OCI-LY7 (cell line): ENCODE results near the gene KCTD21. TPM values are rescaled to one million over a fixed set of nuclear protein-coding genes. Genes with fewer than 3 reads are reported as not detected.

ENCODE experiments used
- BruUV-seq: library from RNA; stranded (reverse); fragments of 400-500 nt; replicated peaks from 2 replicates; lab custom pipeline; 2021; lab: Mats Ljungman, UMichigan
- CTCF ChIA-PET: fragments of 300-600 bp; sonication (Branson Sonifier 250); formaldehyde crosslinking; loops from one replicate; lab custom pipeline; 2022; ENCODE audit warnings: antibody characterized with exemption; ENCODE audit not compliant: unreplicated experiment; lab: Charles Lee
- POLR2A ChIA-PET: fragments of 300-600 bp; sonication (Branson Sonifier 250); formaldehyde crosslinking; loops from one replicate; lab custom pipeline; 2022; ENCODE audit warnings: antibody characterized with exemption; lab: Charles Lee
- DNase-seq: peaks from one replicate; pipeline ENCODE4 v3.0.0-alpha.2; 2015; ENCODE audit warnings: low spot score
- H2AFZ ChIP-seq: fragments of 200-600 bp; sonication (generic), shearing (Covaris generic); 2 replicates; pipeline ENCODE4 v1.6.1; 2014; ENCODE audit warnings: mild to moderate bottlenecking, antibody characterized with exemption, low read length, moderate library complexity
- H3K27ac ChIP-seq: fragments of 200-600 bp; sonication (generic); 2 replicates; pipeline ENCODE4 v1.5.1; 2014; ENCODE audit warnings: mixed run types, low read depth, mild to moderate bottlenecking, moderate library complexity, low read length, inconsistent platforms; ENCODE audit not compliant: poor library complexity, severe bottlenecking
- H3K36me3 ChIP-seq: fragments of 200-600 bp; sonication (generic); 2 replicates; pipeline ENCODE4 v1.6.1; 2014; ENCODE audit warnings: mild to moderate bottlenecking, antibody characterized with exemption, low read length, moderate library complexity, mixed read lengths; ENCODE audit not compliant: insufficient read depth
- H3K4me1 ChIP-seq: fragments of 200-600 bp; sonication (generic); 2 replicates; pipeline ENCODE4 v1.5.1; 2014; ENCODE audit warnings: mild to moderate bottlenecking, low read length; ENCODE audit not compliant: insufficient read depth, poor library complexity, severe bottlenecking
- H3K4me2 ChIP-seq: fragments of 200-600 bp; sonication (generic); 2 replicates; pipeline ENCODE4 v1.6.1; 2014; ENCODE audit warnings: mild to moderate bottlenecking, low read length
- H3K4me3 ChIP-seq: fragments of 200-600 bp; sonication (generic); 2 replicates; pipeline ENCODE4 v1.5.1; 2014; ENCODE audit warnings: mild to moderate bottlenecking, low read depth, low read length; ENCODE audit not compliant: poor library complexity, severe bottlenecking
- H3K79me2 ChIP-seq: fragments of 200-600 bp; sonication (generic); 2 replicates; pipeline ENCODE4 v1.6.1; 2016; ENCODE audit warnings: low read depth, mild to moderate bottlenecking, low read length, moderate library complexity, mixed read lengths; ENCODE audit not compliant: insufficient read depth
- H3K9me2 ChIP-seq: fragments of 200-600 bp; sonication (generic); 2 replicates; pipeline ENCODE4 v1.6.1; 2016; ENCODE audit warnings: mild to moderate bottlenecking, low read length, mixed read lengths; ENCODE audit not compliant: insufficient read depth
- H3K9me3 ChIP-seq: fragments of 200-600 bp; sonication (generic); 2 replicates; pipeline ENCODE4 v1.6.1; 2014; ENCODE audit warnings: mild to moderate bottlenecking, mixed run types, low read length, mixed read lengths
- H4K20me1 ChIP-seq: fragments of 200-600 bp; sonication (generic); 2 replicates; pipeline ENCODE4 v1.6.1; 2014; ENCODE audit warnings: mild to moderate bottlenecking, antibody characterized with exemption, low read length, moderate library complexity, mixed read lengths; ENCODE audit not compliant: insufficient read depth
- CTCF ChIP-seq: fragments of 200-600 bp; sonication (generic); conservative IDR thresholded peaks from 2 replicates; pipeline ENCODE4 v1.5.1; 2014; ENCODE audit warnings: mild to moderate bottlenecking, antibody characterized with exemption, low read length, moderate library complexity, mixed read lengths
- EZH2phosphoT487 ChIP-seq: fragments of 200-600 bp; sonication (generic); IDR thresholded peaks from 2 replicates; pipeline ENCODE4 v1.6.1; 2018; ENCODE audit warnings: low read depth, borderline replicate concordance, mild to moderate bottlenecking, mixed run types, antibody characterized with exemption, low read length, moderate library complexity, mixed read lengths
- intact Hi-C: fragments of 100-400 bp; cut with micrococcal nuclease; formaldehyde crosslinking; loops from one replicate; pipeline ENCODE4 v1.10.0; 2022; ENCODE audit not compliant: unreplicated experiment
- total RNA-seq, 2 experiments: library from RNA; depleted of rRNA in 1 of 2; stranded (reverse); fragments of >200 nt in 1 of 2; shearing (Covaris generic) in 1 of 2; gene quantifications; 2 replicates each; pipeline ENCODE4 v1.2.3, GENCODE V29; 2014 to 2022

KCTD21 gene
- total RNA-seq, 2 experiments from 2014 or later: 1.5 to 2.5 TPM

GRCh38 chr11:78164471-78164870 is 24.0 kb downstream of the KCTD21 start:
- H2AFZ ChIP-seq: no peak overlapping the region
- DNase-seq: no peak
- no peaks in the 10 kb centered on the region for H3K4me1 ChIP-seq
- H3K79me2 ChIP-seq: no peaks in the 10 kb centered on the region
- H3K36me3 ChIP-seq: no peaks in the 10 kb centered on the region
- H3K9me2 ChIP-seq: no peaks in the 10 kb centered on the region
- no peak overlapping the region for H3K27ac ChIP-seq
- H3K9me3 ChIP-seq: no peaks in the 10 kb centered on the region
- H4K20me1 ChIP-seq: no peaks in the 10 kb centered on the region
- ChIA-PET POLR2A (interaction anchor here (0.6 kb wide), 1 partner anchor 55 kb away, joined by 3 read pairs; no protein-coding TSS in a partner anchor), CTCF (no interaction called here)
- no peak overlapping the region for H3K4me3 ChIP-seq
- TF ChIP-seq CTCF: no peak
- TF ChIP-seq EZH2phosphoT487: no peak
- no TSS peak for BruUV-seq
- intact Hi-C loops: no loop called here
- H3K4me2 ChIP-seq: no peak overlapping the region

- ChIA-PET POLR2A (no interaction called here), CTCF (no interaction called here)
- H2AFZ ChIP-seq: no peak overlapping the region
- no peaks in the 10 kb centered on the region for H3K36me3 ChIP-seq
- no peak overlapping the region for H3K4me3 ChIP-seq
- DNase-seq: no peak
- no TSS peak for BruUV-seq
- no peaks in the 10 kb centered on the region for H3K9me3 ChIP-seq
- intact Hi-C loops: no loop called here
- H3K4me1 ChIP-seq: no peaks in the 10 kb centered on the region
- H4K20me1 ChIP-seq: no peaks in the 10 kb centered on the region
- no peak overlapping the region for H3K4me2 ChIP-seq
- TF ChIP-seq EZH2phosphoT487 (no peak), CTCF (no peak)
- no peaks in the 10 kb centered on the region for H3K9me2 ChIP-seq
- no peak overlapping the region for H3K27ac ChIP-seq
- H3K79me2 ChIP-seq: no peaks in the 10 kb centered on the region
Measured at GRCh38 chr11:78163828-78164227, 24.6 kb downstream of the KCTD21 start.

- BruUV-seq: no TSS peak
- H2AFZ ChIP-seq: no peak overlapping the region
Measured at GRCh38 chr11:78161962-78162371, 26.5 kb downstream of the KCTD21 start.

More at GRCh38 chr11:78161962-78162371, 26.5 kb downstream of the KCTD21 start:
- Histone ChIP-seq H3K27ac (no peak overlapping the region), H3K4me2 (no peak overlapping the region), H4K20me1 (no peaks in the 10 kb centered on the region), H3K4me3 (no peak overlapping the region), H3K9me2 (no peaks in the 10 kb centered on the region), H3K36me3 (no peaks in the 10 kb centered on the region), H3K4me1 (no peaks in the 10 kb centered on the region), H3K79me2 (no peaks in the 10 kb centered on the region), H3K9me3 (no peaks in the 10 kb centered on the region)
- DNase-seq: no peak
- no peak for TF ChIP-seq EZH2phosphoT487
- TF ChIP-seq CTCF: no peak
- ChIA-PET POLR2A (interaction anchor here (1.0 kb wide), 2 partner anchors 9 to 189 kb away, joined by 3 read pairs; no protein-coding TSS in a partner anchor), CTCF (no interaction called here)
- intact Hi-C loops: no loop called here
